Hippocampal formation (tissue), 2 donors: ENCODE measurements around the gene SH3GL3.
A peak's percentile ranks its signal among the peaks of the same experiment; 100 is the strongest.

Experiments
- DNase-seq, 2 donors: peaks; one replicate each; lab custom pipeline; 2025; lab: John Stamatoyannopoulos, UW

Gene SH3GL3

DNA sequence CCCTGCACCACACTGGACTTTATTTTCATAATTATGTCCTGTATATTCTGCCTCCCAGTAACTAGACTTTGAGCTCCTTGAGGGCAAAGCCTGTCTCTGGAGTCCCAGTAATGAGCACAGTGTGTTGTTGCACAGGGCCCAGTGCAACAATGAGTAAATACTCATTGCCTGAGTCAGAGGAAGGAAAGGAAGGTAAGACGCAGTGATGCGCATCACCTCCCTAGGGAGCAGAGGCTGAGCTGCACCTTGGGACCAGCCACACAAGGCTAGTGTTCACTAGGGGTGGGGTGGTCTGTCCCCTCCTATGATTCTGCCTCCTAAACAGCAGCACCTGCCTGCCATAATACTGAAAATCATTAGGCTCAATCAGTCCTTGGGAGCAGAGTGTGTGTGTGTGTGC lies 120.2 kb downstream of the SH3GL3 start:
- no peak for DNase-seq

DNA sequence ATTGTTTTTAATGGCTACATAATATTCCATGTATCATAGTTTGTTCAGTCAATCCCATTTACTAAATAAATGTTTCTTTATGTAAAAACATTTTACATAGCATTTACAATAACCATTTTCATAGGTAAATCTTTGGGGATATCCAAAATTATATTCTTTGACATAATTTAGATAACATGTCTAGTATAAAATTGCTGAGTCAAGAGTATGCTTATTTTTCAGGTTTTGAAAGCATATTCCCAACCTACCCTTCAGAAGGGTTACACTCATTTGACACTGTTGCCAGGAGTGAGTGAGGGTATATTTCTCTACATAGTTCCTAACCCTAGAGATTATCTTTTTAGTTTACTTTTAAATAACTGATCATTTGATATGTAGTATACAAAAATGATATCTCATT lies 122.2 kb downstream of the SH3GL3 start:
- no peak for DNase-seq

DNA sequence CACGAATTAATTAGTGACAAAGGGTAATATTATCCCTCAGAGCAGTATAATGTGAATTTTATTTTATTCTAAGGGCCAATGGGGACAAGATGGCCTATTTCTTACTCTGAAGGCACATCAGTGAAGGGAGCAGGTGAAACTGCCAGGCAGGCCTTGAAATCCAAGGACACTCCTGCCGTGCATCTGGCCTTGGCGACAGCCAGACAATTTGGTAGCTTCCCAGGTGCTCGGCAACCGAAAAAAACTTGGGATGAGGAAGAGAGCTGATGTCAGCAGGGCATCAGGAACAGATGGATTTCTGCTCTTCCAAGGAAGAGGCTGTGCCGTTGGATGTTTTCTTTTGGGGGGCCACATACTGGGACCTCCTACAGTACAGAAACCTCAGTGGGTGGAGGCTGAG lies 123.6 kb downstream of the SH3GL3 start:
- no peak for DNase-seq

DNA sequence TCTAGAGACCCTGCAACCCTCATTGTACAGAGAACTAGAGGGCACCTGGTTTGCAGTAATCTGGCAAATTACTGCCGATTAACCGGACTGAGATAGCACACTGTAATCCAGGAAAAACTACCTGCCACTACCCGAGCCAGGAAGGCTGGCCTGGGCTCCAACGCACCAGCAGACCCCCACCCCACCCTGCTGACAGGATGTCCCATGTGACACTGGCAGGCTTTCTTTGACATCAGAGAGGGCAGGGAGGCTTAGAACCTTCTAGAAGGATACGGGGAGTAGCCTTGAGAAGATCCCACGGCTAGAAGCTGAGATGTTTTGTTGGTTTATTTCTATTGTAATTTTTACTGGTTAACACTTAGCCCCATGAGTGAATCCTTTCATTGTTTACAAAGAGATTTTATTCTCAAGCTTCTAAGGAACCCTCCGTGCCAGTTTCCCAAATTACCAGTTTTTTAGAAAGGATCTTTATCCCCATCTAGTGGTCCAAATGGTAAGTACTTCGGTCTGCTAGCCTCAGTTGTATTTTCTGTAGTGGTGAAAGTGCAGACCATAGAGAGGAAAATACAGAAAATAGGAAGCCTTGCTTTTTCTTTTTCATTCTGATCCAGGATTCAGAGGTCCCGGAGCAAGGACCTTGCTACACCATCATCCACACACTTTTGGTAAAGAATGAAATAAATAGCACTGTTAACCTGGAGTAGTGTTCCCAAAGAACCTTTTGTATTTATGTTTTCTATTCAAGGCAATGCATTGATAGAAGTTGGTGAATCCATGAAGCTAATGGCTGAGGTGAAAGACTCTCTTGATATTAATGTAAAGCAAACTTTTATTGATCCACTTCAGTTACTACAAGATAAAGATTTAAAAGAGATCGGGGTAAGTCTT lies 124.9 kb downstream of the SH3GL3 start:
- DNase-seq: peak in 1 of 2 donors; percentile 90

DNA sequence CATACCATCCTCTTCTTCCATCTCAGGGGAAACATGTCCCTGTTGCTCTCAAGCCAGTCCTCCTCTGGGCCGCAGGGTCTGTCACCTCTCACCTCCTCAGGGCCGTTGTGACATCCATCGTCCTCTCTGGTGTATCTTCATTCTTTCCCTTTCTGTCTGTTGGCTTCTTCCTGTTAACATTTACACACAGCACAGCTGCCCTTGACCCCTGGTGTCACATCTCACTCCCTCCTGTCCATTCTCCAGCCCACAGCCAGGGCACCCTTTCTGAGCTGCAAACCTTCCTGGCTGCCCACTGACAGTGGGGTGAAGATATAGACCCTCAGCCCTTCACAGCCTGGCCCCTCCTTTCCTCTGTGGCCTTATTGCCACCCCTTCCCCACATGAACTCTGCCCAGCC lies 127.2 kb downstream of the SH3GL3 start:
- DNase-seq: no peak

DNA sequence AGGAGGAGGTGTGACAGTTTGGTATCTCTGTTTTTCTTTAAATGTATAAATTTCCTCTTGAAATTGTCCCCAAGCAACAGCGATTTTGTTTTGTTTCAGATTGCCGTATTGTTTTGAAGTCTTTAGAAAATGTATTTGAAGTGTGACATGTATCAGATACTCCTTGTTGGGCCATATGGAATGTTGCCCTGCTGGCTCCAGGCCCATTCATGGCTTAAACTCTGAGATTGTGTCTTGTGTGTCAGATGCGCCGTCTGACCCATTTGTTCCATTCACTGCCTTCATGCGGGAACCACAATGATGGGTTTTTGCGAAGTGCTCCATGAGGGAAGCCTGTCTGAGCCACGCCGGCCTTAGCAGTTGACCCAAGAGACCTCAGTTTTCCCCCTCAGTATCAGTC lies 131.6 kb downstream of the SH3GL3 start:
- DNase-seq: no peak

DNA sequence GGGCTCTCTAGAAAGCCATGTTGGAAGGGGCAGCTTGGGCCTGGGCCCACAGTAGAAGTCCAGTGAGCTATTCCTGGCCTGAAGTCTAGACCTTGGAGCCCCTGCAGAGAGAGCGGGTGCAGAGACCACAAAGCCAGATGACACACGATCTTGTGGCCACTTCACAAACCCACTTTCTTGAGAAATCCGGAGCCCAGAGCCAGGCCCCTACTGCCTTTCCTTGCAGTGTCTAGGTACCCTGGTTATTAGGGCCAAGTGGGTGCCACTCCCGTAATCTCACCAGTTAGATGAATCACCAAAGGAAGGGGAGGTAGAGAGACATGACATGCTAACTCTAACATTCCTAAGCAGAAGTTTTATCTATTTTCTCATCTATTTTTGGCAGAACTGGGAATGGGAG lies 134.2 kb downstream of the SH3GL3 start:
- DNase-seq: no peak

DNA sequence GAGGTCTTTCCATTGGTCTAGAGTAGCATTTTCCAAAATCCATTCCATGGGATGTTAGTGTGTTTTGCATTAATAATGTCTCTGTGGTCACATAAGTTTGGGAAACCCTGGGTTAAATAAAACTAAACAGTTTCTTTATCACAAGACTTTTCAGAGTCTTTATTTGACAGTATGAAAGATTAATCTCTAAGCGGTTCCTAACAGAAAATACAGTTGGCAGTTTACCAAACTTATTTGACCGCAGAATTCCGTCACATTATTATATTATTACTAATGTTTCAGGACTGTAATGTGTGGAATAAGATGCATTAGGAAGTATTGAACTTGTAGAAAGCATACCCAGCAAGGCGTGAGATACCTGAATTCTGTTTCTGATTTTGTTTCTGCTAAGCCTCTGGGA lies 135.2 kb downstream of the SH3GL3 start:
- no peak for DNase-seq

DNA sequence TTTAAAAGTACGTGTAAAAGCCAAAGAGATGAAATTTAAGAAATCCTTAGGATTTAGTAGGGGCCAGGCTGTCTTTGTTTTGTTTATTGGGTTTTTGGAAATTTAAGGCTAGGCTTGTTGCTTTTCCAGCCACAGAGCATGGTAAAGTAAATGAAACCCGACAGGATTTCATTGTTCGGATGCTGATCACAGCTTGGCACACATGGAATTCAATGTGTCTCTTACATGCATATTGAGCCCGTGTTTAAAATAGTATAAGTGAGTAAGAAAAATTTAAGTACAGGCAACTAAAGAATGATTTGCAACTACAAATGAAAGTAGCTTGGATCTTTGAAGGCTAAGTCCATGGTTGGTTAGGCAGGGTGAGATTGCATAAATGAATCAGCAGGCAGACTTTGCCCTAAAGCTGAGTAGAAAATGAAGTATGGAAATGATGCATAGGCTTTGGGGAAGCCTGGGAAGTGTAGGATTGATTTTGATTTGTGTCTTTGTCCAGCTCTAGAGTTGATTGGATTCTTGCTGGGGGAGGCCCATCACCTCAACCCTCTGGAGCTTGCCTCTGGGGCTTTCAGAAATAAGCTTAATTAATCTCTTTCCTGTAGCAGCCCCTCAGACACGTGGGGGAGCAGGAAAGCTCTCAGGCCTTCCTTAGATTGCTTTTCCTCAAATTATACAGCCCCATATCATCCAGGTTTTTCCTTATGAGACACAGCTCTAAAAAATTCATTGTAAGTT lies 138.6 kb downstream of the SH3GL3 start:
- DNase-seq: no peak

DNA sequence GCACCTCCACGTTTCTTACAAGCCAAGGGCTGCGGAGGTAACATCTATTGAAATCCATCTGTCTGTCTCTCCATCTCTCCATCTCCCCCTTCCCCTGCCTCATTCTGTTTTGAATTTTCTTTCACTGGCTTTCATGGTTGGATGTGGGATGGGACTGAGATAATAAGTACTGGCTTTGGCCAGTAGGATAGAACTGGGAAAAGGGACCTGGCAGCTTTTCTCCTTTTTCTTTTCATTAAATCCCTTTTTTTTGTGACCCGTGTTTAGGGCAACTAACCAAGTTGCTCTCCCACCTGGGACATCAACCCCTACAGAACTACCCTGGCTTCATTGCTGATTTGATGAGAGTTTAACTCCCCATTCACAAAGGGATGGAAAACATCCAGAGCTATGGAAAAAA lies 139.9 kb downstream of the SH3GL3 start:
- no peak for DNase-seq

DNA sequence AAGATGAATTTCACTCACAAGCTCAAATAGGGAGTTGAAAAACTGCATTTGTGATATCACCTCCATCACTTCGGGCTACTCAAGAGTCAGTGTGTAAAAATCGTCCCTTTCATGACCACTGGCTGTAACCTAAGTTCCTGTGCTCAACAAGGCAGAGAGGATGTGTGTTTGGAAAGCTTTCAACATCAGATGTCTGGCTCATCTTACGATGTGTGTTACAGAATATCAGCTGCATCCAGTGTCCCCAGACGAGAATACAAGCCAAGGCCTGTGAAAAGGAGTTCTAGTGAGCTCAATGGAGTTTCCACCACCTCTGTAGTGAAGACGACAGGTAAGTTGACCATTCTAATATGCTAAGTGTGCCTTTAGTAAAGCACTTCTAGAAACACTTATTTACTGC lies 141.3 kb downstream of the SH3GL3 start:
- DNase-seq: no peak

DNA sequence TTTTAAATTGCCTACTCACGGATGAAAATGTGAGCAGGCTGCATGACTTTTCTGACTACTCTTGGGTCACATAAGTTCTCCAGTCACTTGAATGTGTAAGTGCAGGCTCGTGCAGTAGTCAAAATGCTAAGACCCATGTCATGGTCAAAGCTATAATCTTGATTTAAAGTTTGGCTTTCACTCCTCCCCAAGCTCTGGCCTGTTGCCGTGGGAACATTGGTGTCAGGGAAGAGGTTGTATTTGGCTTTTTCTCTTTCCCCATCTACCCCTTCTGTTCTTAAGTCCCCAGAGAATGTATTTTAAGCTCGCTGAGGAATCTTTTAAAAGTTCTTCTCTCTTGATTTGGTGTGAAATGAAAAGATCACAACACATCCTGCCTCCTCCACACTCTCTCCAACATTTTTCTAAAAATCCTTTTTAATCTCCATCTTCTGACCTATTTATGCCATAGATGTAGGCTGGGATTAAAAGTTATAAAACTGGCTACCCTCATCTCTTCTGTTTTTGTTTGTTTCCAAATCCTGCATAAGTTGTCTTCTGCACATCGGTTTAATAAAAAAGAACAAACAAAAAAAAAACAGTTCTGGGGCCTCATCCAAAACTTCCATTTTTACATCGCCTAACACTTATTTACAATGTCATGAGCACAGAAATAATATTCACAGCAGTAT lies 145.4 kb downstream of the SH3GL3 start:
- DNase-seq: no peak

DNA sequence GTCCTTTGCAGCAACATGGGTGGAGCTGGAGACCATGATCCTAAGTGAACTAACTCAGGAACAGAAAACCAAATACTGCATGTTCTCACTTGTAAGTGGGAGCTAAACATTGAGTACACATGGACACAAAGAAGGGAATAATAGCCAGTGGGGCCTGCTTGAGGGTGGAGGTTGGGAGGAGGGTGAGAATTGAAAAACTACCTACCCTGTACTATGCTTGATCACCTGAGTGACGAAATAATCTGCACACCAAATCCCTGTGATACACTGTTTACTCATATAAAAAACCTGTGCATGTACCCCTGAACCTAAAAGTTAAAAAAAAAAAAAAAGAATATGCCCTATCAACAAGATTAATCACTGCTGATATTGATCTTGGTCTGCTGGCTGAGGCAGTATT lies 148.1 kb downstream of the SH3GL3 start:
- DNase-seq: no peak

DNA sequence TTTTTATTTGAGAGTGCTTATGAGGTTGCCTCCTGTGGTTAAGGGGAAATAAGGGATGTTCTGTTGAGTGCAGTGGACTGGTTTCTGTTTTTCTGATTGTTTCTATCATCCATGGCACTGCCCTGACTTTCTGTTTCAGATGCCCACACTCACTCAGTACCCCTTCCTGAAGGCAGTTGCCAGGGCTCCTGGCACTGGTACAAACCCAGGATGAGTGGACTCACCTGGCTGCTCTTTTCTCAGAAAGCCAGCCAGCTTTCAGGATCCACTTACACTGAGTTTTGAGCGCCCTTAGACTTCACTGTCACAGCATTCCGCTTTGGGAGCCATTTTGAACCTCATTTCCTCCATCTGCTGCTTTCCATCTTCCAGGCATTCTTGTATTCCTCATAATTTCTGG lies 150.9 kb downstream of the SH3GL3 start:
- DNase-seq: no peak

DNA sequence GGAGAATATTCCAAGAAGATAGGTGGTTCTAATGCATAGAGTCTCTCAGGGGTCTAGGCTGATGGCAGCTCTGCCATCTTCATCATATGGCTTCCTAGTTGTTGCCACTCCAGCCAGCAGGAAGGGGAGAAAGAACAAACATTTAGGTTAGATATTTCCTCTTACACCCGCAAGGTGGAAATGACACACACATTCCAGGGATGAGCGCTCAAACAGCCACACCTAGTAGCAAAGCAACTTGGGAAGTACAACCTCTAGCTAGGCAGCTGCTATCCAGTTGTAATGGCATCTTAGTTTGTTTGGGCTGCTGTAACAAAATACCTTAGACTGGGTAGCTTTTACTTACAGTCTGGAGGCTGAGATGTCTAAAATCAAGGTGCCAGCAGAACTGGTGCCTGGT lies 154.9 kb downstream of the SH3GL3 start:
- no peak for DNase-seq

DNA sequence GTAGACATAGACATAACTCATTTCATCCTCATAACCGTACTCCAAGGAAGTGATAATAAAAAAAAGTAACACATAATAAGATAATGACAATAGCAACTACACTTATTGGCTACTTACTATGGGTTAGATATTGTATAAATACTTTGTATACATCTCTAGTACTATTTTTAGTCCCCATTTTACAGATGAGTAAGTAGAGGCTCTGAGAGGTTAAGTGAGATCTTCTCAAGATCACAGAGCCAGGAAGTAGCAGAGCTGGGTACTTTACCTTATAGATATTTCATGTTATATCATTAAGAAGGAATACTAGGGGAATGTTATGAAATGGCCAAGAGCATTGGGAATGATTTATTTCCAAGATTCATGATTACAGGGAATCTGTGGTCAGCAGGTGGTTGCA lies 157.4 kb downstream of the SH3GL3 start:
- no peak for DNase-seq

DNA sequence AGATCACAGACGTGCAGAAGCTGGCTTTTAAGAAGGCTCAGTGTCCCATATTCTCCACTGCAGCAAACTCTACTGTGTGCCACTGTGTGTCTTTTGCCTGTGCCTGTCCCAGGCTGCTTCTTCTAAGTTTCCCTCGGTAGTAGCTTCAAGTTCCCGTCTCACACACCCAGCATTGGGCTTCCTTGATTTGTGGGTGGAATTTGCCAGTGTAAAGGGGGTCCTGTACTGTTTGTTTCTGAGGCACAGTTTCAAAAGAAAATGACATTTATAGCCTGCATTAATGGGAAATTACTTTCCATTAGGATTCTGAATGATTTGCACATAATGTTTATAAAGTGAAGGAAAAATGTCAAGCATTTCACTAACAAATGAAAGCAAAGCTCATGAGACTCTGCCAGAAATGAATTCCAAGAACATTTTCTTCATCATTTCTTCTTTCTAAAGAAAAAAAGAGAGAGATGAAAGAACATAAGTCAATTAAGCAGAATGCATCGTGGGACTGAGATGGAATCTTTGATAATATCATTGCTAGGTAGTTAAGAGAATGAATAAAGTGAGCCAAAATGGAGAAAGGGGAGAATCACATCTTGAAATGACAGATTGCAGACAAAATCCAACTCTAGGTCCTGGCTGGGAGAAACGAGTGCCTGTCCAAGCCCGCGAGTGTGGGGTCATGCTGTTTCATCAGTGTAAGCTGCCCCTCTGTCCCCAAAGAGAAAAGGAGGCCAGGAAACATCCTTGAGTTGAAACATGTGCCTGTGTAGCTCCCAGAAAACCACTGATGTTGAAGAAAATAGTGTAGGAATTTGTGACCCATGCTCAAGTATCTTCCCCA lies 158.2 kb downstream of the SH3GL3 start:
- DNase-seq: no peak

DNA sequence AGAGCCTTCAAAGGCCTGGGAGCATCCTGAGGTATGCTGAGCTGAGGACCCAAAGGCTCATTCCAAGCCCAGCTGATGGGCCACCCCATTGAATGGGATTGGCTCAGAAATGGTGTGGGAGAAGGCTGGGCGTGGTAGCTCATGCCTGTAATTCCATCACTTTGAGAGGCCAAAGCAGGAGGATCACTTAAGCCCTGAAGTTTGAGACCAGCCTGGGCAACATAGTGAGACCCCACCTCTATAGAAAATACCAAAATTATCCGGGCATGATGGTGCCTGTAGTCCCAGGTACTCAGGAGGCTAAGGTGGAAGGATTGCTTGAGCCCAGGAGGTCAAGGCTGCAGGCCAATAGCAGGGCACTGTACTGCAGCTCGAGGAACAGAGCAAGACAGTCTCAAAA lies 163.0 kb downstream of the SH3GL3 start:
- DNase-seq: no peak

DNA sequence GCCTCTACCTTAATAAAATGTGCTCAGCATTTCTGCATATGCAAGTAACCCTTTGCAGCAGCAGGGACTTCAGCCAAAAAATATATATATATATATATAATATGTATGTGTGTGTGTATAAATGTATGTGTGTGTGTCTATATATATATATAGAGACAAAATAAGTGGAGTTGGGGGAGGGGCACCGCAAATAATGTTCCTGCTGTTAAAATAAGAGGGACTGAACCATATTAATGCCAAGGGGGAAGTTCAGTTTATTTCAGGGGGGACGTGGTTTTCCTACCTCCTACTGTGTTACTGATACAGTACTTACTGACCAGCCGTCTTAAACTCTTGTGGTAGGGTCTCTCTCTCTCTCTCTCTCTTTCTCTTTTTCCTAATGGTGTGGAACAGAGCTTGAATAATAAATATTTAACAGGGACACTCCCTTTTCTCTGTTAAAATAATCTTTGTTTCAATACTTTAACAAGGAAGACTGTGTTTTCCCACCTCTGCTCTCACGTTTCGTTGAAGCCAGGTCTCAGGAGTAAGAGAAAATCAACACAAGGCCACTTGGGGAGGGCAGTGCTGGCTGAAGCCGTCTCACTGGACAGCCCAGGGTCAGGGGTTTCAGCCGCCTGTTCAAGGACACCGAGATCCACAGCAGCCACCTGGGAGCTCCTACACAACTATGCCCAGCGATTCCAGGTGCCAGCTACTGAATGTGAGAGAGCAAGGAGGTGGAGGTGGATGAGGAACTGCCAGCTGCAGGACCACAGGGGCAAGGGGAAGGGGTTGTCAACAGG lies 164.0 kb downstream of the SH3GL3 start:
- DNase-seq: no peak

DNA sequence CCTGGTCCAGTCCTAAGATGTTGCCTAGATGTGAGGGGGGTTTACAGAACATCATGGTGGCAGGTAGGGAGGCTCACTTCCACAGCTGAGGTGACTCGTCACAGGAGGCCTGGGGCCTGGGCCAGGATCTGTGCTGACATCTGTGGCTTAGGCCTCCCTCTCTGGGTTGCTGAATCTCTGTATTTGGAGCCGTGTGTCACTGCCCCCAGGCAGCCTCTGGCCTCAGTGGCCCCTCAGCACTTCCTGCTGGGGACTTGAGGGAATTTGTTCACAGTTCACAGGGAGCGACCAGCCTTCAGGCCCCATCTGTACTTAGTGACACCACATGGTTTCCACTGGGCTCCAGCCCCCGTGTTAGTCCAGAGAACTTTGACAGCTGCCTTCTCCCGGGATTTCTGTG lies 165.1 kb downstream of the SH3GL3 start:
- no peak for DNase-seq
